GM19035 (cell line): ENCODE measurements around the gene ENHO.

Source experiments
- ATAC-seq: cut with Tn5 transposase; IDR thresholded peaks from one replicate; pipeline ENCODE4 v1.9.1; 2021; ENCODE audit not compliant: unreplicated experiment

ENHO gene

GRCh38 chr9:34508463-34508862, 14.3 kb downstream of the ENHO start:
- no peak for ATAC-seq

DNA sequence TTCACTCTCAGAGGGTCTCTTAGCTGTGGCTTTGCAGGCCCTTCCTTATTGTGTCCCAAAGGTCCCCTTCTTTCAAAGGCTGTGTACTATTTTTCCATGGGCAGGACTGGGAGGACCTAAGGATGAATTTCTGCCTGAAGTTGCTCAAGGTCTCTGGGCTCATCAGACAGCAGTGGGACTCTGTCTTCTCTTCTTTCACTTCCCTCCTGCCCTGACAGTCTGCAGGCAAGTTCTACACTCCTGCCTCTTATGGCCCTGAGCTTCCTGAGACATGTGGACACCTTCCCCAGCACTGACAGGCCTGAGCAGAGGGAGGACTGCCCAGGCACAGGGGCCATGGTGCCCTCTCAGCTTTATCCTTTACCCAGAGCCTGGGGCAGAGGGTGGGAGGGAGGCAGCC, 14.8 kb downstream of the ENHO start:
- no peak for ATAC-seq

DNA sequence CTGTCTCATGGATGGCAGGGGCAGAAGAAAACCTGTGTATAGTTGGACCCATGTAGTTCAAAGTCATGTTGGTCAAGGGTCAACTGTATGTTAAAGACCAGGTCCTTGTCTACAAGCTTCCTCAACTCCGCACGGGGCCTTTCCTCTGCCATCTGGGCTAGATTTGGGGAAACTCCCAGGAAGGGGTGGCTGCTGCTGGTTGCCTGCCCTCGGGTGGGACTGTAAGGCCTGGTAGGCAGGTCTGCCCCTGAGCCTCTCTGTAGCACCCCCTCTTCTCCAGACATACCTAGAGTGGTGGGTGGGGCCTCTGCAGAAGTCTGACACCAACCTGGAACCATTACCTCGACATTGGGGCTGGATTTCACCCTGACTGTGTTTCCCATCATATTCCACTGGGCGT, 15.2 kb downstream of the ENHO start:
- ATAC-seq = no peak

GRCh38 chr9:34506623-34507022, 16.2 kb downstream of the ENHO start:
- no peak for ATAC-seq

DNA sequence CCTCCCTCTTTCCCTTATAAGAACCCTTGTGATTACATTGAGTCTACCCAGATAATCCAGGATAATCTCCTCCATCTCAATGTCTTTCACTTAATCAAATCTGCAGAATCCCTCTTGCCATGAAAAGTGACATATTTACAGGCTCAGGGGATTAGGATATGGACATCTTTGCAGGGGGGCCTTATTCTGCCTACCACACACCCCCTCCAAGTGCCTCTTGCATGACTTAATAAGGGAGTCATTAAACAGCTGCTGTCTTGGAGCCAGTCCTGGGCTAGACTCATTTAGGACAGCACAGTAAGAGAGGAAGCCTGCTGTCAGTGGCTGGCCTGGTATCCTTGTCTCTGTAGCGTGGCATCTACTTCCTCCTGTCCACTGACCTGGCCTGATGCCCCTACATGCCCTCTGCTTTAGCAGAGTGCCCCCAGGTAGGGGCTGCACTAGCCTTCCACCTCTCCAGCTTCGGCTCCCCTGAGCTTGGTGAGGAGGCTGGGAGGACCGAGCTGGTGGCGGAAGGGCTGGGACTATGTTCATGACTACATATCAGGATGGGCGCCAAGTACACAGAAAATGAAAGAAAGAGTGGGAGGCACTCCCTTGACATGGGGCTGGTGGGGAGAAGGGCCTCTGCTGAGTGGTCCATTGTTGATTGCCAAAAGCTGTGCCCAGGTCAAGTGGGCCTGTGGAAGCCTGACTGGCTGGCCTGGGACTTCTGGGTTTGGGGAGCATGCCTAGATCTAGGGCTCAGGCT, 17.2 kb downstream of the ENHO start:
- ATAC-seq = no peak

- no peak for ATAC-seq
These were observed 19.4 kb downstream of the ENHO start for GRCh38 chr9:34503406-34503805.

DNA sequence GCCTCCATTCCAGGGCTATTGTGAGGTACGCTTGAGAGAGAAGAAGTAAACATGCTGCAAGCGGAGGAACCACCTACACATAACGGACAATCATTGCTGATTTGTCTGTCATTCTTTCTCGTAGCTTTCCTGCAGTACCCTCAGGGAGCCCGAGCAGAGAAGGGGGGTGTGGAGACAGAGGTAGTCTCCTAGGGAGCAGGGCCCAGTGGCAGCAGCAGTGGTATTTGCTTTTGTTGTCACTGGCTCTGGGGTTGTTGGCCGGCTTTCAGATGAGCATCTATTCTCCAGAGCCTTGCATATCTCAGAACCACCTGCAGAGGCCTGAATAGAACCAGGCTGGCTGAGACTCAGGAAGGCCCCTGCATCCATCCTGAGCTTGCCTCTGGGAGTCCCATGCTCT, 19.9 kb downstream of the ENHO start:
- ATAC-seq = no peak

DNA sequence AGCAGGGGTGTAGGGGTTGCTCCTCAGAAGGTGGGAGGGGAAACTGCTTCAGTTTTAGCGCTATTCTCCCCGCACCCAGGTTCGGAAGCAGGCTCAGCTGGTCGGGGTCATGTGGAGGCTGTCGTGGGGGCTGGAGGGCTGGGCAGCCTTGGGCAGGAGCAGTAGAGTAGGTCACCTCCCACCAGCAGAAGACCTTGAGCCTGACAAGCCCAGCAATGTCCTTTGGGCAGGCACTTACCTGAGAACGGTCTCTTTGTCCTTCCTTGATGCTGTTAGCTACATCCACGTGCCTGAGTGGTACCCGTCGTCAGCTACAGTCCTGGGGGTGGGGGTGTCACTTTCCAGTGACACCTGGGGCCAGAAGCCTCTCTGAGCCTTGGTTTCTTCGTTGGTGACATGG, 20.3 kb downstream of the ENHO start:
- no peak for ATAC-seq

DNA sequence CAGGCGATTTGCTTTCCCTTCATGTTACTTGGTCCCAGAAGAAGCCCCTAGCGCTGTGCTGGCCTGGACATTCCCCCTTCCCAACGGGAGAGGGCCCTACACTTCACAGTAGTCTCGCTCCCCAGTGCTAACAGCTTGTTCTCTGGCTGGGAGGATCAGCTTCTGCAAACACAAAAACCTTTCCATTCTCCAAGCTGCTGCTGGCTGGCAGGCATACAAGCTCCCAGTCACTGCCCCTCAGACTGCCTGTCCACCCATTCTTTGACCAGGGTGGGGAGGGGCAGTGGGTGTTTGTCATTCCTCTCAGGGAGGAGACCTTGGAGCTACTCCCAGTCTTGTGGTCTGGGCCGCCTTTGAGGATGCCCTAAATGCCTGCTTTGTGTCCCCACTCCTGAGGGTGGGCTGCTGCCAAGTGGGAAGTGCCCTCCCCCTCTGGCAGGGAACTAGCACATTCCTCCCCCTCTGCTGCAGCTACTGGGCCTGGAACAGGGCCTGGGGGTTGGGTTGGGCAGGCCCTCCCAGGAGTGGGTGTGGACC, 20.8 kb downstream of the ENHO start:
- no peak for ATAC-seq

DNA sequence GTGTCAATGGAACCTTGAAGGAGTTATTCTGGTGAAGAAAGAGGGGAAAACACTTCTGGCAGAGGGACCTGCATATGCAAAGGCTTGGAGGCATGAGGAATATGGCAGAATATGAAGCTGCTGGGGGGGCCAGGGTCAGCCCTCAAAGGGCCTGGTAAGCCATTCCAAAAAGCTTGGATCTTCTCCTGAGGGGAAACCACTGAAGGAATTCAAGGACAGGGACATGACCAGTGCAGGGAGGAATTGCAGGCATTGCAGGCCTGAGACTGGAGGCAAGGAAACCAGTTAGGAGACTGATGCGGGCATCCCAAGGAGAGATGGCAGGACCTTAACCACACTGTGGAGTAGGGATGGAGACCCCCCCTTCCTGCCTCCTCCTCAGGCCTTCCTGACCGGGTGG, 21.4 kb downstream of the ENHO start:
- ATAC-seq = no peak

GRCh38 chr9:34500623-34501267, 22.0 kb downstream of the ENHO start:
- no peak for ATAC-seq

DNA sequence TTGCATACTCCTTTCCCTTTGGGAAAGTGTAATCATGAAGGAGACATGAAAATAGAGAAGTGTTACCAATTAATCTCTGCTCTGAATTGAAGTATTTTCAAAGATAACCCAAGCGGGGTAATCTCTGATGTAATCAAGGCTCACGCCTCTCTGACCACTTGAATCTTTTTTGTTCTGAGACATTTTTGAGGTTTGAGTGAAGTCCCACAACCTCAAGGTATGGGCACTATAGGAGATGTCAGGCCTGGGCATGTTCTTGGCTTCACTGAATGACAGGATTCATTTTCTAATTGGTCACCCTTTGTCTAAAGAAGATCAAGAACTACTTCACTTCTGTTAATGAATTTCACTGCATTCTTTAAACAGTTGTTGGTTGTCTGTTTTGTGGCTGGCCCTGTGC, 23.7 kb downstream of the ENHO start:
- no peak for ATAC-seq

DNA sequence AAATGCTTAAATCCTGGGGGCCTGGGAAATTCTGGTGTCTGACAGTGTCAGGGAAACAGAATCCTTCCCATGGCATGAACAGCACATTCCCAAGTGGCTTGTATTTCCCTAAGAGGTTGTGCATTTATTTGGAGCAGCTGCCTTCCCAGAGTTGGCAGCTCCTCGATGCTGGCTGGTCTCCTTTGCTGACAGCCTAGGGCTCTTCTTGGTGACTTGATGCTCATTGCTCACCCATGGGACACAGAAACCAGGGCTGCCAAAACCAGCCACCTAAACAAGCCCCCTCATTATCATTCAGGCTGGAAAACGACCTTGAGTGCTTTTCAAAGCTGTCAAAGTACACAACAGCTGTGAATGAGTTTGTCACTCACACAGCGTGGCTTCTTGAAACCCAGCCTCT, 24.2 kb downstream of the ENHO start:
- no peak for ATAC-seq

DNA sequence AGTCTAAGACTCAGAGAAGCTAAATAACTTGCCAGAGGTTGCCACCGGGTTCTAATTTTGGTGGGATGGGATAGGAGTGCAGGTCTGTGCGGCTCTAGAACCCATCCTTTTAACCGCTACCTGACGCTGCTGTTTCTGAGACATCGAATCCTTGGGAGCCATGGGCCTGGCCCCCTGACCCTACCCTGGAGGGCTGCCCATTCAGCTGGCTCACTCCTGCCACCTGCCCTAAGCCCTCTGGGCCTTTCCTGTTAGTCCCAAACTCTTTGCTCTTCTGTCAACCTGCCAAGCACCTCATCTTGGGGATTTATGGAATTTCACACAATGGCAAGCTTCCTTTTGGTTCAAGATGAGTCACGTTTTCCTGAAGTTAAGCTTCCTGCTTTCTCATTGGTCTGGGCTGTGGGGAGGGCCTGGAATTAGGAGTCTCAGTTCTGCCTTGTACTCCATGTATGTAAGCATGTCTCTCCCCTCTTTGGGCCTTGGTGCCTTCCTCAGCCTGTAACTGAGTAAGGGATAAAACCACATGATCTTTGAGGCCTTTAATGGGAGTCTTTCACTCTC, 26.6 kb downstream of the ENHO start:
- no peak for ATAC-seq

- no peak for ATAC-seq
These were observed 28.7 kb downstream of the ENHO start for GRCh38 chr9:34493972-34494535.

DNA sequence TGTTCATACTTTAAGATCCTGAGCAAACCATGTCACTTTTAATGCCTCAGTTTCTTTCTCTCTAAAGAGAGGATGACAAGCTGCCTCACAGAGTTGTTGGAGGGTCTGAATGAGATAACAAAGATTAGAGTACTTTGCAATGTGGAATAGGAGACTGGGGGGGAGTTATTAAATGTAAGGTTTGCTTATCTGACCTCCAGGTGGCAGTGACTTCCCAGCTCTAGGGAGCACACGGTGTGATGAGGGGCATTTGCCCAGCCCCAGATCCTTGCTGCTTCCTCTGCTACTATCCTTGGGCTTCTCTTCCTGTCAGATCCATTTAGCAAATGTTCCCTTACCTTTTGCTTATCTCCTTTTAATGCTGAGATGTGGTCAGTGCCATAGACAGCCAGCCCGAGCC, 30.7 kb downstream of the ENHO start:
- ATAC-seq = no peak

- ATAC-seq = no peak
These were observed 31.2 kb downstream of the ENHO start for GRCh38 chr9:34491596-34491995.

DNA sequence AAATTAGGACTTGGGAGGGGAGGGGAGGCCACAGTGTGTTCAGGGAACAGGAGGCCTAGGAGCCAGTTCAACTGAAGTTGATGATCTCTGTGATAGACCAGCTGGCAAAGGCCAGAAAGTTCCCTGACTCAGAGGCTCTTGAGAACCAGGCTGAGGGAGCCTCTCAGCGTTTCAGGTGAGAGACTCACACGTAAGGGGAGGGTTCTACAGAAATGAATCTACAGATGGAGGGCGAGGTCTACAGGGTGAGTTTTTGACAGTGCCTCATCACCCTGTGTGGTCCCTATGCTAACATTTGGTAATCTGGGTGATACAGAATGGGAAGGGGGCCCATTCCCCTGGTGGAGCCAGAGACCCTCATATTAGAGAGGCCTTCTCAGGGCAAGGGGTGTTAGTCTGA, 32.0 kb downstream of the ENHO start:
- no peak for ATAC-seq

DNA sequence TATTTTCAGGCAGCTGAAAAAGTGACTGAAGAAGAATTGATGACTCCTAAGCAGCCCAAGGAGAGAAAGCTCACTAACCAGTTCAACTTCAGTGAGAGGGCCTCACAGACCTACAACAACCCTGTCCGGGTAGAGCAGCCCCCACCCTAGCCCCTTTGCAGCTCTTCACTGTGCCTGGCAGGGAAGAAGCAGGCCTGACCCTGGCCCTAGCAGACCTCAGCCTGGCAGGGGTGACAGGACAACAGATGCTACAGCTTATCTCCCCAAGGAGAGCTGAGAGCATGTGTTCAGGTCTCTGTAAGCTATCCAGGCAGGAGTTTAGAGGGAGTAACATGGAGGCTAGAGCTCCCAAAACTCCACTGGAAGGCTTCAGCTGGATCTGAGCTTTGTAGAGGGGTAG, 32.4 kb downstream of the ENHO start:
- ATAC-seq = no peak

- ATAC-seq = no peak
These were observed 36.2 kb downstream of the ENHO start for GRCh38 chr9:34486572-34486971.

DNA sequence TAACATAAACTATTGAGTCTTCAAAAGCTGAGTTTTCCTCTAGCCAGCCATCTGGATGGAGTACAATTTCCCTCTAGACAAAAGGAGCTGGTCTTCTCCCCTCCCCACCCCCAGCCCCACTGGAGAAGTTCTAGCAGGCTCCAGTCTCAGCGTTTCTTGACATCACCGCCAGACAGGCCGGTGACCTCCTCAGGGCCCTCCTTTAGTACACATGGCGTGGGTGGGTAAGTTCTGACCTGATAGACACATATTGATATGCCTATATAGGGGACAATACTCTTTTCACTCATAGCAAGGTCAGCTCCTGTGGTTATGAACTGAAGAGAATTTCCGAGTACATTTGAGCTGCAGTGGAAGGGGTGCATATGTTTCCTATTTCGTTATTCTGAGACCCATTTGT, 37.0 kb downstream of the ENHO start:
- no peak for ATAC-seq

DNA sequence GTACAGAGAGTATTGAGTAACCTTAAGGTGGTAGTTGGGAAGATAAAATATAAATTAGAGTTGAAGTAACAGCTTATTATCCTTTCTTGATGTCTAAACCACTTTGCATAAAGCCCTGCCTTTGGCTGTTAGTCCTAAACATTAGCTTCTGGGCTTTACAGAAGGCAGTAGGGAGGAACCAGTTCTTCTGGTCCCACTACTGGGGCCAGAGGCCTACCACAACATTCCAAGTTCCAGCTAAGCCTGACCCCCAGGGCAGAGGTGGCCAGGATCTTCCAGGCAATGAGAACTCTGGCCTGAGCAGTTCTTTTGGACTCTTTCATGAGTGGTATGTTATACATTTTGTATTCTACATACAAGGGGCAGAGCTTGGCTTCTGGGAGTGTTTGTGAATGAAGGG, 38.1 kb downstream of the ENHO start:
- no peak for ATAC-seq
